Measurements from ENCODE around the gene STAG3. TPM values are rescaled to one million over a fixed set of nuclear protein-coding genes. Genes with fewer than 3 reads are reported as not detected.
A peak's percentile ranks its signal among the peaks of the same experiment; 100 is the strongest.
"Not testable (repeated sequence)": the region's sequence is repeated elsewhere in the genome, so short reads cannot be mapped to it uniquely, and the experiment has no call there.

Gene STAG3
- total RNA-seq, 2 donors from 2014 or later = not detected

DNA sequence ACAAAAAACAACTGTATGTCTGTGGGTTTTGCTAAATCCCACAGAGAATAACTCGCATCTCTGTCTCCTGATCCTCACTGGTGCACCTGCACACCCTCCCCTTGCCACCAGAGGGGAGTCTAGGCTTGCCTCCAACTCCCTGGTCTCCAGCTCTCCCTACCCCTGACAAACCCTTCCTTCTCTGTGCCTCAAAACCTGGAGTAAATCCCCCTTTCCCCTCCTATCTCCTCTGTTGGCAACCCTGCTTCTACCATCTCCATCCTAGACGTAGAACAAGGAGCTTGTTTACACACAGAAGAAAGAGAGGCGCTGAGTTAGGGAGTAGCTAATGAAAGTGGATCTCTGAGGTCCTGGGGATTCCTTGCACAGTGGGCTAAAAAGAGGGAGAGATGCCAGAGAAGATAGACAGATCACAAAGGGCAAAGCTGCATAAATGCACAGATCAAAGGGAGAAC, 45.0 kb upstream of the STAG3 start:
- intact Hi-C loops (cut with DNase I) = loop anchor here (10.0 kb wide), 2 partner anchors 82 to 202 kb away; partner anchors contain the start of gene PVRIG
- Histone ChIP-seq H3K4me3 (no peak overlapping the region), H3K36me3 (replicated peaks in 1 of 2; ENCODE audit: insufficient read depth in 1 of 2, low read depth in 2 of 2) (no peaks in the 10 kb centered on the region), H3K4me1 (peaks cover 34% of the 10 kb centered on the region), H3K27ac (no peak overlapping the region), H3K9me3 (no peaks in the 10 kb centered on the region), H3K27me3 (no peaks in the 10 kb centered on the region)
- DNase-seq (peak; percentile 68 to 78 (median 72)), ATAC-seq (peak; percentile 73)
- WGBS, 2 donors = 20 to 22% methylated on average over 3 of the region's 3 CpGs
- no peak for TF ChIP-seq POLR2A (IDR thresholded peaks at IDR 0.05)
- TF ChIP-seq, protein P1, sequence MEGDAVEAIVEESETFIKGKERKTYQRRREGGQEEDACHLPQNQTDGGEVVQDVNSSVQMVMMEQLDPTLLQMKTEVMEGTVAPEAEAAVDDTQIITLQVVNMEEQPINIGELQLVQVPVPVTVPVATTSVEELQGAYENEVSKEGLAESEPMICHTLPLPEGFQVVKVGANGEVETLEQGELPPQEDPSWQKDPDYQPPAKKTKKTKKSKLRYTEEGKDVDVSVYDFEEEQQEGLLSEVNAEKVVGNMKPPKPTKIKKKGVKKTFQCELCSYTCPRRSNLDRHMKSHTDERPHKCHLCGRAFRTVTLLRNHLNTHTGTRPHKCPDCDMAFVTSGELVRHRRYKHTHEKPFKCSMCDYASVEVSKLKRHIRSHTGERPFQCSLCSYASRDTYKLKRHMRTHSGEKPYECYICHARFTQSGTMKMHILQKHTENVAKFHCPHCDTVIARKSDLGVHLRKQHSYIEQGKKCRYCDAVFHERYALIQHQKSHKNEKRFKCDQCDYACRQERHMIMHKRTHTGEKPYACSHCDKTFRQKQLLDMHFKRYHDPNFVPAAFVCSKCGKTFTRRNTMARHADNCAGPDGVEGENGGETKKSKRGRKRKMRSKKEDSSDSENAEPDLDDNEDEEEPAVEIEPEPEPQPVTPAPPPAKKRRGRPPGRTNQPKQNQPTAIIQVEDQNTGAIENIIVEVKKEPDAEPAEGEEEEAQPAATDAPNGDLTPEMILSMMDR (IDR thresholded peaks at IDR 0.05) = peak; percentile 71 to 98 (median 80)

DNA sequence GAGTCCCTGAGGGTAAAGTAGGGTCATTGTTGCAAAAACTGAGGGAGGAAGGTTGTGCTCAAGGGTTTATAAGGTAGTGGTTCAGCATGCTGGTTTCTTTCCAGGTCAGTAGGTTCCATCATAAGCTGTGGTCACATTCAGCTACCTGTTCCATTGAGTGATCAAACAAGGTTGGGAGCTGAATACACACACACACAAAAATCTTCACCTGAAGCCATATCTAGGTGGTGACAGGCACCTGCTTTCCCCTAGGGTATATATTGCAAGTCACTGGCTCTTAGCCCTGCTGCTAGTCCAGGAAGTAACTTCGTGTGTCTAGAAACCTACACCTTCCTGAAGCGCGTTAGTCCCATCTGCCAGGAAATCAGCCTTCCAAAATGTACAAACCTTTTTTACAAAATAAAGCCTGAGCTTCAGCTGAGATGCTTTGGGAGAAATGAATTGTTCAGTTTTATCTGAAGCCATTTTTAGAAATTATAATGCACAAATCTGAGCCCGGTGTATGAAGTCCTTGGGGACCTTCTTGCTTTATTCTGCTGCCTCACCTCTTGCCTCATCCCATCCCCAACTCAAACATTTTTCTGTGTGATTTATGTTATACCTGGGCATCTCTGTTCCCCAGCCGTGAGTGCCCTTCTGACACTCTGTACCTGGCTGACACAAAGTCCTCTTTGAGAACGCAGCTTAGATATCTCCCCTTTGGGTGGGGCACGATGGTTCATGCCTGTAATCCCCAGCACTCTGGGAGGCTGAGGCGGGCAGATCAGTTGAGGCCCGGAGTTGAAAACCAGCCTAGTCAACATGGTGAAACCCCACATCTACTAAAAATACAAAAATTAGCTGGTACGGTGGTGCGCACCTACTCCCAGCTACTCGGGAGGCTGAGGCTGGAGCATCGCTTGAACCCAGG, 39.6 kb upstream of the STAG3 start:
- peaks cover 5% of the 10 kb centered on the region for H3K4me1 ChIP-seq
- no peak for DNase-seq
- WGBS, 2 donors = 78 to 86% methylated on average over 12 to 13 of the region's 13 CpGs
- TF ChIP-seq, protein P1 (IDR thresholded peaks at IDR 0.05) = no peak
- no peak for TF ChIP-seq POLR2A (IDR thresholded peaks at IDR 0.05)
- H3K36me3 ChIP-seq (replicated peaks in 1 of 2; ENCODE audit: insufficient read depth in 1 of 2, low read depth in 2 of 2) = no peaks in the 10 kb centered on the region
- H3K9me3 ChIP-seq = no peaks in the 10 kb centered on the region
- H3K4me3 ChIP-seq = no peak overlapping the region
- no peaks in the 10 kb centered on the region for H3K27me3 ChIP-seq
- ATAC-seq = no peak
- no peak overlapping the region for H3K27ac ChIP-seq
- intact Hi-C loops (cut with DNase I) = loop anchor here (10.0 kb wide), 2 partner anchors 77 to 197 kb away; partner anchors contain the start of gene PVRIG

DNA sequence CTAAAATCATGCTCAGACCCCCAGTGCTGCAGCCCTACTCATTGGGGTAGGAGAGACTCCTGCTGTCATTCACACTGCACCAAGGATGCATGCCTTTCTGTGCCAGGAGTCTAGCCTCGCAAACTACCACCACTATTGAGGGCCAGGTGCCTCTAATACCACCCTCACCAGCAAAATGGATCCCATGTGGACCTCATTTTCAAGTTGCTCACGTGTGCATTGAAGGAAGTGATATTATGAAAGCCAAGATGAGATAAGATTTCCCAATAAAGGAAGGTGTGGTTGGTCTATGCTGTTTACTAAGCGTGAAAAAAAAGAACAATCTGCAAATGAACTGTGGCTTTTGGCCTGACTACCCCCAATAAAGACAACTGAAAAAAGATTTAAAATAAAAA, 36.2 kb upstream of the STAG3 start:
- no peak for DNase-seq
- H3K36me3 ChIP-seq (replicated peaks in 1 of 2; ENCODE audit: insufficient read depth in 1 of 2, low read depth in 2 of 2) = no peaks in the 10 kb centered on the region
- no peaks in the 10 kb centered on the region for H3K9me3 ChIP-seq
- no peaks in the 10 kb centered on the region for H3K4me1 ChIP-seq
- H3K27me3 ChIP-seq = no peaks in the 10 kb centered on the region
- ATAC-seq = no peak
- no peak overlapping the region for H3K4me3 ChIP-seq
- no peak overlapping the region for H3K27ac ChIP-seq
- 56 to 66% methylated on average over 3 of the region's 3 CpGs for WGBS, 2 donors
- TF ChIP-seq POLR2A (IDR thresholded peaks at IDR 0.05) = no peak
- TF ChIP-seq, protein P1 (IDR thresholded peaks at IDR 0.05) = no peak
- intact Hi-C loops (cut with DNase I) = no loop called here

DNA sequence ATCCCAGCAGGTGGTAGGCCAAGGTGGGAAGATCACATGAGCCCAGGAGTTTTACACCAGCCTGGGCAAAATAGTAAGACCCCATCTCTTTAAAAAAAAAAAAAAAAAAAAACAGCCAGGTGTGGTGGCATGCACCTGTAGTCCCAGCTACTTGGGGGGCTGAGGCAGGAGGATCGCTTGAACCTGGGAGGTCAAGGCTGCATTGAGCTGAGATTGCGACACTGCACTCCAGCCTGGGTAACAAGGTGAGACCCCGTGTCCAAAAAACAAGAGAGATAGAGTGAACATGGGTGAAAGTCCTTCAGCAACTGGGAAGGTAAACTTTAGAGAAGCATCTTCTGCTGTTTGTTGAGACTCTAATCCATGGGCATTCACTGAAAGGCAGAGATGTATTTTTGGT, 35.3 kb upstream of the STAG3 start:
- H3K27me3 ChIP-seq = no peaks in the 10 kb centered on the region
- ATAC-seq (no peak), DNase-seq (no peak)
- H3K36me3 ChIP-seq (replicated peaks in 1 of 2; ENCODE audit: insufficient read depth in 1 of 2, low read depth in 2 of 2) = no peaks in the 10 kb centered on the region
- no peaks in the 10 kb centered on the region for H3K4me1 ChIP-seq
- WGBS, 2 donors = 94 to 96% methylated on average over 3 of the region's 3 CpGs
- H3K9me3 ChIP-seq = no peaks in the 10 kb centered on the region
- no peak overlapping the region for H3K4me3 ChIP-seq
- H3K27ac ChIP-seq = no peak overlapping the region
- no peak for TF ChIP-seq POLR2A (IDR thresholded peaks at IDR 0.05)
- TF ChIP-seq, protein P1 (IDR thresholded peaks at IDR 0.05) = no peak
- intact Hi-C loops (cut with DNase I) = no loop called here

DNA sequence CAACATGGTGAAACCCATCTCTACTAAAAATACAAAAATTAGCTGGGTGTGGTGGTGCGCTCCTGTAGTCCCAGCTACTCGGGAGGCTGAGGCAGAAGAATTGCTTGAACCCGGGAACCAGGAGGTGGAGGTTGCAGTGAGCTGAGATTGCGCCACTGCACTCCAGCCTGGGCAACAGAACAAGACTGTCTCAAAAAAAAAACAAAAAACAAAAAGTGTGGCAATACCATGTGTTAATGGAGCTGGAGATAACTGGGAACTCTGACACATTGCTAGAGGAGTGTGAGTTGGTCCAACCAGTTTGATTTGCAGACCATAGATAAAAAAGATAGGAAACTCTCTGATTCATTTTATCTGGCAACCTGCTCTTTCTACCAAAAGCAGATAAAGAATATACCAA, 31.4 kb upstream of the STAG3 start:
- intact Hi-C loops (cut with DNase I); H3K27me3 ChIP-seq; H3K4me3 ChIP-seq; H3K9me3 ChIP-seq; DNase-seq; ATAC-seq; H3K27ac ChIP-seq; H3K36me3 ChIP-seq (replicated peaks in 1 of 2; ENCODE audit: insufficient read depth in 1 of 2, low read depth in 2 of 2): not testable (repeated sequence)
- WGBS, 2 donors = 76 to 90% methylated on average over 4 of the region's 4 CpGs
- peaks cover 17% of the 10 kb centered on the region for H3K4me1 ChIP-seq

Measured in body of pancreas (tissue), 4 donors.